Airway epithelial cell (primary cell): ENCODE data around the gene CYP2C18. TPM values are rescaled to one million over a fixed set of nuclear protein-coding genes. Genes with fewer than 3 reads are reported as not detected.

Source experiments
- total RNA-seq: library from RNA; depleted of rRNA; stranded (reverse); fragments of >200 nt; gene quantifications from 2 replicates; pipeline ENCODE4 v1.2.3, GENCODE V29; 2015

CYP2C18 gene
- total RNA-seq: 2.4 and 3.2 TPM in 2 replicates

GRCh38 chr10:94683214-94684054, at the start of gene CYP2C18:
Gene CYP2C18 (plus strand): TSS chr10:94683729. CDS start chr10:94683820, 91 bp downstream.

DNA sequence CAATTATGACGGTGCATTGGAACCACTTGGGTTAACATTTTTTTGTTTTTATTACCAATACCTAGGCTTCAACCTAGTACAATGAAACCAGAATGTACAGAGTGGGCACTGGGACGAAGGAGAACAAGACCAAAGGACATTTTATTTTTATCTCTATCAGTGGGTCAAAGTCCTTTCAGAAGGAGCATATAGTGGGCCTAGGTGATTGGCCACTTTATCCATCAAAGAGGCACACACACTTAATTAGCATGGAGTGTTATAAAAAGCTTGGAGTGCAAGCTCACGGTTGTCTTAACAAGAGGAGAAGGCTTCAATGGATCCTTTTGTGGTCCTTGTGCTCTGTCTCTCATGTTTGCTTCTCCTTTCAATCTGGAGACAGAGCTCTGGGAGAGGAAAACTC, 78.9 kb downstream of the CYP2C18 start, which contains the start of gene CYP2C19:
CYP2C19 (plus strand) TSS at position 289 of the 400 bp plus-strand sequence; CDS start at position 314, 25 bp downstream.

Other genes with a start within 250 kb of the CYP2C18 start
- gene HELLS, start 137.9 kb upstream of the CYP2C18 start, total RNA-seq: 30.3 and 44.2 TPM in 2 replicates
- 0.14 TPM in 1 of 2 replicates, not detected in the other for gene CYP2C19, start 79.0 kb downstream of the CYP2C18 start, total RNA-seq